ENCODE results near the gene OLR1.
"Not testable (repeated sequence)": the region's sequence is repeated elsewhere in the genome, so short reads cannot be mapped to it uniquely, and the experiment has no call there.

OLR1 gene

GRCh38 chr12:10171973-10172728 lies at the start of gene OLR1:
Gene OLR1 (minus strand): TSS chr12:10172132. CDS start chr12:10172077, 55 bp downstream.
- DNase-seq (ENCODE audit: insufficient read length, low spot score) (no peak), FAIRE-seq (peak; percentile 48)

- DNase-seq (ENCODE audit: insufficient read length, low spot score) (no peak), FAIRE-seq (no peak)
Observed at GRCh38 chr12:10220398-10221077, 48.6 kb upstream of the OLR1 start.

- DNase-seq (ENCODE audit: insufficient read length, low spot score) (no peak), FAIRE-seq (no peak)
Observed at GRCh38 chr12:10218021-10218420, 46.1 kb upstream of the OLR1 start.

GRCh38 chr12:10215946-10216345 lies 44.0 kb upstream of the OLR1 start:
- FAIRE-seq: not testable (repeated sequence)

GRCh38 chr12:10215436-10215835 lies 43.5 kb upstream of the OLR1 start:
- no peak for FAIRE-seq
- DNase-seq (ENCODE audit: insufficient read length, low spot score): no peak

More at GRCh38 chr12:10215946-10216345, 44.0 kb upstream of the OLR1 start:
- not testable (repeated sequence) for DNase-seq (ENCODE audit: insufficient read length, low spot score)

GRCh38 chr12:10214895-10215267 lies 42.9 kb upstream of the OLR1 start:
- no peak for DNase-seq (ENCODE audit: insufficient read length, low spot score)

GRCh38 chr12:10214136-10214894 lies 42.4 kb upstream of the OLR1 start:
- DNase-seq (ENCODE audit: insufficient read length, low spot score) (peak; percentile 53), FAIRE-seq (peak; percentile 55)

More at GRCh38 chr12:10214895-10215267, 42.9 kb upstream of the OLR1 start:
- FAIRE-seq: no peak

- no peak for FAIRE-seq
- DNase-seq (ENCODE audit: insufficient read length, low spot score): no peak
Observed at GRCh38 chr12:10213168-10214135, 41.5 kb upstream of the OLR1 start.

- DNase-seq (ENCODE audit: insufficient read length, low spot score) (peak; percentile 66), FAIRE-seq (peak; percentile 38)
Observed at GRCh38 chr12:10212739-10213131, 40.8 kb upstream of the OLR1 start, which contains the start of gene GABARAPL1. Gene GABARAPL1 (plus strand): TSS chr12:10212877. CDS start chr12:10213130, 253 bp downstream.

GRCh38 chr12:10211940-10212738 lies 40.2 kb upstream of the OLR1 start:
- peak; percentile 99 for FAIRE-seq
- DNase-seq (ENCODE audit: insufficient read length, low spot score): peak; percentile 97

GRCh38 chr12:10211101-10211939 lies 39.4 kb upstream of the OLR1 start:
- DNase-seq (ENCODE audit: insufficient read length, low spot score) (no peak), FAIRE-seq (no peak)

- DNase-seq (ENCODE audit: insufficient read length, low spot score) (no peak), FAIRE-seq (no peak)
Observed at GRCh38 chr12:10210225-10210624, 38.3 kb upstream of the OLR1 start.

GRCh38 chr12:10207136-10207535 lies 35.2 kb upstream of the OLR1 start:
- no peak for FAIRE-seq
- DNase-seq (ENCODE audit: insufficient read length, low spot score): no peak

- FAIRE-seq: peak; percentile 75
- no peak for DNase-seq (ENCODE audit: insufficient read length, low spot score)
Observed at GRCh38 chr12:10205220-10205807, 33.4 kb upstream of the OLR1 start.

GRCh38 chr12:10204495-10204894 lies 32.6 kb upstream of the OLR1 start:
- not testable (repeated sequence) for DNase-seq (ENCODE audit: insufficient read length, low spot score)

GRCh38 chr12:10197879-10198278 lies 25.9 kb upstream of the OLR1 start:
- DNase-seq (ENCODE audit: insufficient read length, low spot score) (no peak), FAIRE-seq (no peak)

More at GRCh38 chr12:10204495-10204894, 32.6 kb upstream of the OLR1 start:
- not testable (repeated sequence) for FAIRE-seq

GRCh38 chr12:10196210-10196609 lies 24.3 kb upstream of the OLR1 start:
- FAIRE-seq: no peak
- no peak for DNase-seq (ENCODE audit: insufficient read length, low spot score)

- DNase-seq (ENCODE audit: insufficient read length, low spot score): no peak
- no peak for FAIRE-seq
Observed at GRCh38 chr12:10194160-10194670, 22.3 kb upstream of the OLR1 start.
